ENCODE results near the gene SNRNP40. TPM values are rescaled to one million over a fixed set of nuclear protein-coding genes. Genes with fewer than 3 reads are reported as not detected.

The SNRNP40 gene
- total RNA-seq, 1 experiment from 2014 or later, result 81.0 TPM

GRCh38 chr1:31335007-31335406, 38.4 kb upstream of the SNRNP40 start:
- no peaks in the 10 kb centered on the region for H3K4me1 Mint-ChIP-seq (ENCODE audit: low read depth, unreplicated experiment)
- no peak overlapping the region for H3K27ac Mint-ChIP-seq (ENCODE audit: unreplicated experiment)
- no peaks in the 10 kb centered on the region for H3K36me3 Mint-ChIP-seq (ENCODE audit: insufficient read depth, unreplicated experiment)
- H3K27me3 Mint-ChIP-seq (ENCODE audit: unreplicated experiment), result no peaks in the 10 kb centered on the region
- no TSS peak for BruUV-seq (replicated peaks)
- H3K9me3 Mint-ChIP-seq (ENCODE audit: low read depth, unreplicated experiment), result no peaks in the 10 kb centered on the region
- CTCF ChIA-PET, result no interaction called here
- TF ChIP-seq, protein P1, sequence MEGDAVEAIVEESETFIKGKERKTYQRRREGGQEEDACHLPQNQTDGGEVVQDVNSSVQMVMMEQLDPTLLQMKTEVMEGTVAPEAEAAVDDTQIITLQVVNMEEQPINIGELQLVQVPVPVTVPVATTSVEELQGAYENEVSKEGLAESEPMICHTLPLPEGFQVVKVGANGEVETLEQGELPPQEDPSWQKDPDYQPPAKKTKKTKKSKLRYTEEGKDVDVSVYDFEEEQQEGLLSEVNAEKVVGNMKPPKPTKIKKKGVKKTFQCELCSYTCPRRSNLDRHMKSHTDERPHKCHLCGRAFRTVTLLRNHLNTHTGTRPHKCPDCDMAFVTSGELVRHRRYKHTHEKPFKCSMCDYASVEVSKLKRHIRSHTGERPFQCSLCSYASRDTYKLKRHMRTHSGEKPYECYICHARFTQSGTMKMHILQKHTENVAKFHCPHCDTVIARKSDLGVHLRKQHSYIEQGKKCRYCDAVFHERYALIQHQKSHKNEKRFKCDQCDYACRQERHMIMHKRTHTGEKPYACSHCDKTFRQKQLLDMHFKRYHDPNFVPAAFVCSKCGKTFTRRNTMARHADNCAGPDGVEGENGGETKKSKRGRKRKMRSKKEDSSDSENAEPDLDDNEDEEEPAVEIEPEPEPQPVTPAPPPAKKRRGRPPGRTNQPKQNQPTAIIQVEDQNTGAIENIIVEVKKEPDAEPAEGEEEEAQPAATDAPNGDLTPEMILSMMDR (IDR thresholded peaks at IDR 0.05; ENCODE audit: unreplicated experiment), result no peak
- no peak overlapping the region for H3K4me3 Mint-ChIP-seq (ENCODE audit: low read depth, unreplicated experiment)
- intact Hi-C loops (cut with micrococcal nuclease; ENCODE audit: unreplicated experiment), result loop anchor here (1.0 kb wide), 1 partner anchor 150 kb away; no protein-coding TSS in a partner anchor
- no peak for DNase-seq

DNA sequence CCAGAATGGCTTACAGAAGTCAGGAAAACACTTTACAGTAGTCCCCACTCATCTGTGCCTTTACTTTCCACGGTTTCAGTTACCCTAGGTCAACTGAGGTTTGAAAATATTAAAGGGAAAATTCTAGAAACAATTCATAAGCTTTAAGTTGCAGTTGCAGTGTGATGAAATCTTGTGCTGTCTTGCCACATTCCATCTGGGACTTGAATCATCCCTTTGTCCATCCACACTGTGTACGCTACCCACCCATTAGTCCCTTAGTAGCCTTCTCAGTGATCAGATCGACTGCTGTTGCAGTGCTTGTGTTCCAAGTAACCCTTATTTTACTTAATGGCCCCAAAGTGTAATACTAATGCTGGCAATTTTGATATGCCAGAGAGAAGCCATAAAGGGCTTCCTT, 30.8 kb upstream of the SNRNP40 start:
- no peaks in the 10 kb centered on the region for H3K27me3 Mint-ChIP-seq (ENCODE audit: unreplicated experiment)
- no peaks in the 10 kb centered on the region for H3K4me1 Mint-ChIP-seq (ENCODE audit: low read depth, unreplicated experiment)
- H3K4me3 Mint-ChIP-seq (ENCODE audit: low read depth, unreplicated experiment), result no peak overlapping the region
- no peaks in the 10 kb centered on the region for H3K9me3 Mint-ChIP-seq (ENCODE audit: low read depth, unreplicated experiment)
- intact Hi-C loops (cut with micrococcal nuclease; ENCODE audit: unreplicated experiment), result no loop called here
- no peak for DNase-seq
- no peak overlapping the region for H3K27ac Mint-ChIP-seq (ENCODE audit: unreplicated experiment)
- H3K36me3 Mint-ChIP-seq (ENCODE audit: insufficient read depth, unreplicated experiment), result no peaks in the 10 kb centered on the region
- no TSS peak for BruUV-seq (replicated peaks)
- TF ChIP-seq, protein P1 (IDR thresholded peaks at IDR 0.05; ENCODE audit: unreplicated experiment), result no peak
- CTCF ChIA-PET, result no interaction called here

DNA sequence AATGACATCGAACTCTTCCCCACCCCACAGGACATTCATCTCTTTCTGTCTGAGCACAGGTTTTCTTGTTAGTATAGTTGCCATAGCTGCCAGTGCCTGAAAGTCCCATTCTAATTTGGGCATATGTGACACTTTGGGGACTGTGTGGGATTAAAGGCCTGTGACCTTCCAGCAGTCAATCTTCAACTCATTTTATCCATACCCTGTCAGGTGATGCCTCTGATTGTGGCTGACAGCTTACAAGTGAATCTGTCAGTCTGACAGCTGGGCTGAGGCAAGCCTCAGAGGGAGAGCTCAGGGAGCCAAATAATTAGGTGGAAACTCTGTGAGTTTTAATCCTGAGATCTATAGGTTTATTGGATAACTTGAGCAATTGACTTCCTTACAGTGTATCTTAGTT, 29.9 kb upstream of the SNRNP40 start:
- Mint-ChIP-seq H3K27me3 (ENCODE audit: unreplicated experiment) (no peaks in the 10 kb centered on the region), H3K36me3 (ENCODE audit: insufficient read depth, unreplicated experiment) (no peaks in the 10 kb centered on the region), H3K9me3 (ENCODE audit: low read depth, unreplicated experiment) (no peaks in the 10 kb centered on the region), H3K4me1 (ENCODE audit: low read depth, unreplicated experiment) (no peaks in the 10 kb centered on the region), H3K27ac (ENCODE audit: unreplicated experiment) (no peak overlapping the region), H3K4me3 (ENCODE audit: low read depth, unreplicated experiment) (no peak overlapping the region)
- no peak for DNase-seq
- TF ChIP-seq, protein P1 (IDR thresholded peaks at IDR 0.05; ENCODE audit: unreplicated experiment), result no peak
- CTCF ChIA-PET, result no interaction called here
- intact Hi-C loops (cut with micrococcal nuclease; ENCODE audit: unreplicated experiment), result no loop called here
- no TSS peak for BruUV-seq (replicated peaks)

DNA sequence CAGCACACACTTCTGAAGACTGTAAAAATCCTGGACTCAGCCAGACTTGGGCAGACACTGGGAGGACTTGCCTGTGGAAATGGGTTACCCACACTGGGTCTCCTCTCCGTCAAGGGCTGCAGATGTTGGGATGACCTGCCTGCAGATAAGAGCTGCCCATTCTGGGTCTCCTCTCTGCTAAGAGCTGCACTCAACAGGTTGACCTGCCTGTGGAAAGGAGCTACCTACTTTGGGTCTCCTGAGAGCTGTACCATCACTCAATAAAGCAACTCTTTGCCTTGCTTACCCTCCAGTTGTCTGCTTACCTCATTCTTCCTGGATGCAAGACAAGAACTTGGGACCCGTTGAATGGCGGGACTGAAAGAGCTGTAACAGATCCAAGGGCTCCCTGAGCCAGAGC, 28.4 kb upstream of the SNRNP40 start:
- CTCF ChIA-PET, result no interaction called here

More for the DNA sequence above, 28.4 kb upstream of the SNRNP40 start:
- Mint-ChIP-seq H3K27me3 (ENCODE audit: unreplicated experiment) (no peaks in the 10 kb centered on the region), H3K36me3 (ENCODE audit: insufficient read depth, unreplicated experiment) (no peaks in the 10 kb centered on the region), H3K27ac (ENCODE audit: unreplicated experiment) (no peak overlapping the region), H3K4me1 (ENCODE audit: low read depth, unreplicated experiment) (no peaks in the 10 kb centered on the region), H3K9me3 (ENCODE audit: low read depth, unreplicated experiment) (no peaks in the 10 kb centered on the region), H3K4me3 (ENCODE audit: low read depth, unreplicated experiment) (no peak overlapping the region)
- intact Hi-C loops (cut with micrococcal nuclease; ENCODE audit: unreplicated experiment), result no loop called here
- TF ChIP-seq, protein P1 (IDR thresholded peaks at IDR 0.05; ENCODE audit: unreplicated experiment), result no peak
- BruUV-seq (replicated peaks), result no TSS peak
- DNase-seq, result no peak

All from Calu3 (cell line).